Heart left ventricle (tissue), 16 donors: ENCODE results near the gene TTC33. TPM values are rescaled to one million over a fixed set of nuclear protein-coding genes. Genes with fewer than 3 reads are reported as not detected.

Experiments
- ATAC-seq, 4 donors: fragments of 200-7000 bp; cut with Tn5 transposase; one replicate each; pipeline ENCODE4 v1.9.1; 2020 to 2022; ENCODE audit warnings: moderate library complexity in 4 of 4, mild to moderate bottlenecking in 3 of 4, moderate number of reproducible peaks in 1 of 4
- DNase-seq, 5 donors: peaks; one replicate each; pipeline ENCODE4 v3.0.0-alpha.2; 2020
- H3K27ac ChIP-seq, 12 donors: fragments of 200-600 bp; sonication (generic) in 4 of 12; one replicate each; pipeline versions ENCODE4 v1.5.0 to v1.8.0; 2016 to 2022; ENCODE audit warnings: mild to moderate bottlenecking in 2 of 12
- H3K27me3 ChIP-seq, 9 donors: fragments of 200-600 bp; sonication (generic) in 2 of 9; one replicate each; pipeline versions ENCODE4 v1.5.1 to v1.8.0; 2016 to 2022; ENCODE audit warnings: mild to moderate bottlenecking in 3 of 9
- H3K36me3 ChIP-seq, 9 donors: fragments of 200-600 bp; sonication (generic) in 2 of 9; one replicate each; pipeline versions ENCODE4 v1.5.0 to v1.8.0; 2018 to 2022; ENCODE audit warnings: mild to moderate bottlenecking in 2 of 9
- H3K4me1 ChIP-seq, 12 donors: fragments of 200-600 bp; sonication (generic) in 4 of 12; one replicate each; pipeline versions ENCODE4 v1.5.0 to v1.8.0; 2016 to 2022; ENCODE audit warnings: mild to moderate bottlenecking in 3 of 12
- H3K4me3 ChIP-seq, 12 donors: fragments of 200-600 bp; sonication (generic) in 4 of 12; one replicate each; pipeline versions ENCODE4 v1.5.0 to v1.8.0; 2017 to 2022; ENCODE audit warnings: mild to moderate bottlenecking in 9 of 12, moderate library complexity in 4 of 12
- H3K9me3 ChIP-seq, 12 donors: fragments of 200-600 bp; sonication (generic) in 4 of 12; one replicate each; pipeline versions ENCODE4 v1.5.0 to v1.8.0; 2016 to 2022; ENCODE audit warnings: mild to moderate bottlenecking in 1 of 12
- CTCF ChIP-seq, 12 donors: fragments of 200-600 bp; sonication (generic) in 4 of 12; IDR thresholded peaks; one replicate each; pipeline versions ENCODE4 v1.5.0 to v1.8.0; 2018 to 2022; ENCODE audit warnings: antibody characterized with exemption in 12 of 12, mild to moderate bottlenecking in 5 of 12
- POLR2A ChIP-seq, 2 donors: fragments of 450-650 bp; IDR thresholded peaks; one replicate each; pipeline ENCODE4 v1.6.1; 2017; ENCODE audit warnings: antibody characterized with exemption in 2 of 2, mild to moderate bottlenecking in 2 of 2, moderate library complexity in 2 of 2
- WGBS, 4 donors: extraction: QIAGEN DNeasy Blood & Tissue Kit in 2 of 4; methylation state at CpG; one replicate each; pipeline versions ENCODE4 v1.1.5 to v1.1.7; 2013 to 2018; 5-methylcytosine and 5-hydroxymethylcytosine counted together
- intact Hi-C, 10 donors: fragments of 100-400 bp; cut with DNase I; formaldehyde crosslinking; loops; one replicate each; pipeline versions ENCODE4 v1.11.1 to v1.14.2; 2022
- polyA plus RNA-seq, 2 donors: library from polyadenylated mRNA; stranded (reverse); fragments of 200-250 nt; gene quantifications; one replicate each; pipeline ENCODE4 v1.2.3, GENCODE V29; 2013
- total RNA-seq, 9 donors: library from RNA; depleted of rRNA in 2 of 9; stranded (reverse); fragments of >200 nt in 2 of 9; fragmentation: NEBNext Ultra II Directional in 3 of 9; extraction: Animal tissue kit (Norgen Biotek cat#: 25700) in 3 of 9; gene quantifications; one replicate each; pipeline versions ENCODE4 v1.1.0 to v1.2.4, GENCODE V29; 2016 to 2023
- donor health status: ischemic (EF 13 %, LVEDD 7.1; RV severe dilation, severe dysfunction).
- donor health status: healthy with polysubstance abuse.
- donor health status: DM: no; HTN: yes; CAD: no.
- donor health status: DM: no; HTN: no; CAD: no.
- donor health status: ischemic (EF 25% LVEDD 6.9; RV normal size, moderate dysfunction).
- donor health status: ischemic (EF 25% LVEDD 5.7; RV mildly dilated, moderate dysfunction).
- donor health status: healthy.
- donor health status: DM: yes; HTN: yes; CAD: no.
- donor health status: ischemic (EF 35%, LVEDD 5.7; RV mildly dilated, moderate dysfunction).
- donor health status: nonischemic (EF 11% LVEDD 7.7; RV severe dilation, severe dysfunction).
- donor health status: DM: yes; HTN: yes; CAD: no.
- donor health status: PGD.
- donor health status: ischemic (EF 29% LVEDD 5.4; RV normal size, mild dysfunction).
- donor health status: nonischemic (EF 23%, LVEDD 6.1; RV moderate dilation, normal function).

TTC33 gene
- total and polyA plus RNA-seq, 11 donors: 5.6 to 20.0 (median 14.2) TPM

DNA sequence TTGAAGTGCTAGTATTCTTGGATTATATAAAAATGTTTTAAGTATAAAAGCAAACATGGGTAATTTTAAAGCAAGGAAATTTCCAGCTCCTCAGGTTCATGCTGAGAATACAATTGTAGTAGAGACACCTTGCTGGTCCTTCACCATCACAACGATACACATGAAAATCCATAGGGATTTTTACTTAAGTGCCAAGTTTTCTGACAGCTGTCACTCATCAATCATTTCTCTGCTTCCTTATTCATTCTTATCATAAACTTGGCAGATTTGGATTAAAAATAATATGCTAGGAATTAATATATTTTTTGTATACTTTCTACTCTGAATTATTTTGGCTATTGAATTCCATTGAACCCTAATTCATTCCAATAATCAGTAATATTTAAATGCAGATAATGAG is 244.0 kb downstream of the TTC33 start:
- Histone ChIP-seq H3K4me1 (peaks cover 0 to 12% (median 0%) of the 10 kb centered on the region in 12 donors), H3K27ac (no peak overlapping the region), H3K9me3 (no peaks in the 10 kb centered on the region), H3K4me3 (no peak overlapping the region), H3K36me3 (no peaks in the 10 kb centered on the region), H3K27me3 (no peaks in the 10 kb centered on the region)
- no peak for DNase-seq
- ATAC-seq: no peak
- WGBS, 4 donors: 79 to 83% (median 81%) methylated on average over 1 of the region's 1 CpG
- TF ChIP-seq CTCF (IDR thresholded peaks at IDR 0.05) (no peak), POLR2A (IDR thresholded peaks at IDR 0.05) (no peak)
- intact Hi-C loops: no loop called here

DNA sequence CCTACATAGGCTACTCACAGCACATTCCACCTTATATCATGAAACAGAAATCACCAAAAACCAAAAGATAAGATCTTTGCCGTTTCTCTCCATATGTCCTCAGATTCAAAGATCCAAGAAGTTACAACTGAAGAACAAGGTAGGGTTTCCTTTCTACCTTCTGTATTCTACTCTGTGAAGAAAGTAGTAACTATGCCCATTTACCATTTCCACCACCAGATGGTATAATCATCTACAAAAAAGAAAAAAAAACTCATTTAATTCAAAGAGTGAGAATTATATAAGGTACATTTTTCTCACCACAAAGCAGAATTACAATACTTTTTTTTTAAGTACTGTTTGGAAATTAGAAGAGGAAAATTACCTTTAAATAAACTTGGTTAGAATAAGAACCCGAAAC is 248.7 kb downstream of the TTC33 start:
- Histone ChIP-seq H3K27me3 (no peaks in the 10 kb centered on the region), H3K4me3 (no peak overlapping the region), H3K27ac (no peak overlapping the region), H3K9me3 (no peaks in the 10 kb centered on the region), H3K36me3 (no peaks in the 10 kb centered on the region), H3K4me1 (peaks cover 0 to 18% (median 0%) of the 10 kb centered on the region in 12 donors)
- WGBS, 4 donors: 38 to 68% (median 62%) methylated on average over 2 of the region's 2 CpGs
- intact Hi-C loops: no loop called here
- no peak for ATAC-seq
- TF ChIP-seq POLR2A (IDR thresholded peaks at IDR 0.05) (no peak), CTCF (IDR thresholded peaks at IDR 0.05) (peak in 3 of 12 donors; percentile 8 to 25 (median 19))
- DNase-seq: no peak

DNA sequence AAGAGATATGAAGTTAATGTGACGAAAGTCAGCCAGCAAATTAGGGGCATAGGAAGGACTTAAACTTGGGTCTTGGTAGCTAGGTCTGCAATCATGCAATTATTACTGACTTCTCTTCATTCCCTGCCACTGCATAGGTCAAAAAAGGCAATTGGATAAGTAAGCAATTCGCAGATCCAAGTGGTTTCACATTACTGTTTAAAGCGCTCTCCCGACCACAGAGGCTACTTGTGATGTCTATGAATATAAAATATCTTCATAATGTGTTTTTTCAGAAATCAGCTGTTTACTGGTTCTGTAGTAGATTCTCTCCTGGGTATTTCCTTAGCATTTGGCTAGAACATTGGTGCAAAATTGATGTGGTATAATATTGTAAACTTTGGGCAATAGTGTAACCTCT is 250.7 kb downstream of the TTC33 start:
- H3K27me3 ChIP-seq: no peaks in the 10 kb centered on the region
- TF ChIP-seq POLR2A (IDR thresholded peaks at IDR 0.05) (no peak), CTCF (IDR thresholded peaks at IDR 0.05) (no peak)
- ATAC-seq (no peak), DNase-seq (no peak)
- no peaks in the 10 kb centered on the region for H3K36me3 ChIP-seq
- H3K9me3 ChIP-seq: no peaks in the 10 kb centered on the region
- H3K4me1 ChIP-seq: peaks cover 0 to 23% (median 0%) of the 10 kb centered on the region in 12 donors
- no peak overlapping the region for H3K27ac ChIP-seq
- intact Hi-C loops: no loop called here
- H3K4me3 ChIP-seq: no peak overlapping the region
- WGBS, 4 donors: 81 to 88% (median 84%) methylated on average over 4 of the region's 4 CpGs

DNA sequence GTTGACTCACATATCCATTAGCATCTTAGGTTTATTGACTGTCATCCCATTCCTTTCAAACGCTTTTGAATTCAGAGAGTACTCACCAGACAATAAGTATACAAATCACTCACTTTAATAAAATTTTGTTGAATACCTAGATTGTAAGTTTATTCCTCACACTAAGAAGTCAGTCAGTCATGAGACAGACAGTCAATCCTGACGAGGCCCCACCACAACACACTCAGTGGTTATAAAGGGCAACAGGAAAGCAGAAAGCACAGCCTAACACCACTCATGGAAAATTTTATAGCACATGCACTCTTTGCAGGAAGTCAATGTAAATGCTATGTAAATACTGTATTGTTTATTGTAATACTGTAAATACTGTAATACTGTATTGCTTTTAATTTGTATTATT is 252.3 kb downstream of the TTC33 start:
- WGBS, 4 donors: 73 to 79% (median 75%) methylated on average over 2 of the region's 2 CpGs
- Histone ChIP-seq H3K27me3 (no peaks in the 10 kb centered on the region), H3K27ac (peak overlapping the region in 1 of 12 donors; percentile 83), H3K4me3 (no peak overlapping the region), H3K36me3 (no peaks in the 10 kb centered on the region), H3K4me1 (peaks cover 0 to 35% (median 0%) of the 10 kb centered on the region in 12 donors), H3K9me3 (no peaks in the 10 kb centered on the region)
- TF ChIP-seq CTCF (IDR thresholded peaks at IDR 0.05): no peak
- intact Hi-C loops: no loop called here
- DNase-seq: no peak
- no peak for ATAC-seq
